Adrenal gland (tissue), 12 donors: ENCODE data around the gene FZD7. TPM values are rescaled to one million over a fixed set of nuclear protein-coding genes. Genes with fewer than 3 reads are reported as not detected.

Experiments used
- DNase-seq, 7 donors: peaks; one replicate each; pipeline ENCODE4 v3.0.0-alpha.2; 2019 to 2020
- H3K27ac ChIP-seq, 5 donors: fragments of 200-600 bp; sonication (generic) in 4 of 5; 1 replicate in 3 of 5; 2 replicates in 2 of 5; pipeline versions ENCODE4 v1.5.1 to v1.8.0; 2016 to 2020; ENCODE audit warnings: mild to moderate bottlenecking in 1 of 5
- H3K27me3 ChIP-seq: fragments of 200-600 bp; 2 replicates; pipeline ENCODE4 v1.8.0; 2021
- H3K36me3 ChIP-seq, 2 donors: fragments of 200-600 bp; replicated peaks in 1 of 2; 1 replicate in 1 of 2; 2 replicates in 1 of 2; pipeline versions ENCODE4 v1.5.1 to v1.8.0; 2018 to 2022
- H3K4me1 ChIP-seq, 2 donors: fragments of 200-600 bp; replicated peaks in 1 of 2; 1 replicate in 1 of 2; 2 replicates in 1 of 2; pipeline versions ENCODE4 v1.5.1 to v1.8.0; 2018 to 2021
- H3K4me3 ChIP-seq, 4 donors: fragments of 200-600 bp; sonication (generic) in 3 of 4; one replicate each; pipeline ENCODE4 v1.5.1; 2016 to 2018
- H3K9me3 ChIP-seq, 3 donors: fragments of 200-600 bp; sonication (generic) in 1 of 3; replicated peaks in 1 of 3; 1 replicate in 2 of 3; 2 replicates in 1 of 3; pipeline versions ENCODE4 v1.5.1 to v1.8.0; 2016 to 2021
- POLR2A ChIP-seq, 2 donors: fragments of 450-650 bp; IDR thresholded peaks; one replicate each; pipeline ENCODE4 v1.6.1; 2017; ENCODE audit warnings: antibody characterized with exemption in 2 of 2, mild to moderate bottlenecking in 2 of 2, moderate library complexity in 1 of 2
- WGBS, 4 donors: extraction: QIAGEN DNeasy Blood & Tissue Kit in 2 of 4; methylation state at CpG; one replicate each; pipeline versions ENCODE4 v1.1.5 to v1.1.7; 2013 to 2017; 5-methylcytosine and 5-hydroxymethylcytosine counted together
- intact Hi-C, 2 donors: fragments of 100-400 bp; cut with DNase I; formaldehyde crosslinking; loops; one replicate each; pipeline versions ENCODE4 v1.14.1 to v1.15.0; 2022 to 2023
- polyA plus RNA-seq, 3 donors: library from polyadenylated mRNA; stranded (reverse); fragments of 200-250 nt in 2 of 3; fragments of 350-450 nt in 1 of 3; fragmentation: Illumina TruSeq in 1 of 3; extraction: RNeasy Lipid Tissue Mini Kit (QIAGEN cat#74804) in 1 of 3; gene quantifications; one replicate each; pipeline ENCODE4 v1.2.3, GENCODE V29; 2013 to 2014
- total RNA-seq, 9 donors: library from RNA; depleted of rRNA in 4 of 9; stranded (reverse); fragments of >200 nt in 4 of 9; fragments of 120-200 nt in 1 of 9; fragmentation: NEBNext Ultra II Directional in 1 of 9; extraction: Animal tissue kit (Norgen Biotek cat#: 25700) in 1 of 9; gene quantifications; one replicate each; pipeline versions ENCODE4 v1.1.0 to v1.2.4, GENCODE V29; 2013 to 2023
- TF ChIP-seq, protein P1 (sequence below), 6 experiments: fragments of 450-650 bp in 4 of 6; fragments of 200-600 bp in 2 of 6; sonication (generic) in 1 of 6; IDR thresholded peaks; 1 replicate in 5 of 6; 2 replicates in 1 of 6; pipeline versions ENCODE4 v1.5.1 to v1.8.0; 2016 to 2021; ENCODE audit warnings: antibody characterized with exemption in 6 of 6, mild to moderate bottlenecking in 2 of 6, moderate library complexity in 1 of 6
- donor health status: healthy with polysubstance abuse.
- donor health status: Bipolar disorder and iron deficiency.
- donor health status: DM: yes; HTN: yes; CAD: no.
- donor health status: DM: no; HTN: no; CAD: no.
- donor health status: DM: no; HTN: no; CAD: no.
- donor health status: DM: yes; HTN: yes; CAD: no.

The FZD7 gene
- total and polyA plus RNA-seq, 12 donors = 1.2 to 7.1 (median 3.0) TPM

GRCh38 chr2:201985728-201986462 is 47.8 kb upstream of the FZD7 start:
- Histone ChIP-seq H3K4me3 (no peak overlapping the region), H3K27me3 (no peaks in the 10 kb centered on the region), H3K36me3 (no peaks in the 10 kb centered on the region), H3K9me3 (no peaks in the 10 kb centered on the region), H3K27ac (no peak overlapping the region), H3K4me1 (no peaks in the 10 kb centered on the region)
- no peak for DNase-seq
- intact Hi-C loops = no loop called here
- 88 to 96% (median 91%) methylated on average over 7 to 8 of the region's 8 CpGs for WGBS, 4 donors
- TF ChIP-seq, protein P1, sequence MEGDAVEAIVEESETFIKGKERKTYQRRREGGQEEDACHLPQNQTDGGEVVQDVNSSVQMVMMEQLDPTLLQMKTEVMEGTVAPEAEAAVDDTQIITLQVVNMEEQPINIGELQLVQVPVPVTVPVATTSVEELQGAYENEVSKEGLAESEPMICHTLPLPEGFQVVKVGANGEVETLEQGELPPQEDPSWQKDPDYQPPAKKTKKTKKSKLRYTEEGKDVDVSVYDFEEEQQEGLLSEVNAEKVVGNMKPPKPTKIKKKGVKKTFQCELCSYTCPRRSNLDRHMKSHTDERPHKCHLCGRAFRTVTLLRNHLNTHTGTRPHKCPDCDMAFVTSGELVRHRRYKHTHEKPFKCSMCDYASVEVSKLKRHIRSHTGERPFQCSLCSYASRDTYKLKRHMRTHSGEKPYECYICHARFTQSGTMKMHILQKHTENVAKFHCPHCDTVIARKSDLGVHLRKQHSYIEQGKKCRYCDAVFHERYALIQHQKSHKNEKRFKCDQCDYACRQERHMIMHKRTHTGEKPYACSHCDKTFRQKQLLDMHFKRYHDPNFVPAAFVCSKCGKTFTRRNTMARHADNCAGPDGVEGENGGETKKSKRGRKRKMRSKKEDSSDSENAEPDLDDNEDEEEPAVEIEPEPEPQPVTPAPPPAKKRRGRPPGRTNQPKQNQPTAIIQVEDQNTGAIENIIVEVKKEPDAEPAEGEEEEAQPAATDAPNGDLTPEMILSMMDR (IDR thresholded peaks at IDR 0.05) = no peak
- TF ChIP-seq POLR2A (IDR thresholded peaks at IDR 0.05) = no peak

DNA sequence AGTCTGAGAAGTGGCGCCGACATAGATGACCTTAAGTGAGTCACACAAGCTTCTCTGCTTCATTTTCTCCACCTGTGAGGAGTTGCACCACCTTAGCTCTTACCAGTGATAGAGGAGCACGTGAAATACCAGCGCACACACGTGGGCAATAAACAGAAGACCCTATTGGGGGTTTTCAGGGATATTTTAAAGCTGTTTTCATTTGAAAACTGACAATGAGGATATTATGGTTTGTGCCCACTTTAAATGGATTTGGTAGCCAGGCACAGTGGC is 47.3 kb upstream of the FZD7 start:
- Histone ChIP-seq H3K9me3 (no peaks in the 10 kb centered on the region), H3K4me3 (no peak overlapping the region), H3K36me3 (no peaks in the 10 kb centered on the region), H3K27me3 (no peaks in the 10 kb centered on the region), H3K27ac (no peak overlapping the region), H3K4me1 (no peaks in the 10 kb centered on the region)
- 56 to 73% (median 59%) methylated on average over 5 of the region's 5 CpGs for WGBS, 4 donors
- DNase-seq = no peak
- TF ChIP-seq, protein P1 (IDR thresholded peaks at IDR 0.05) = no peak
- no peak for TF ChIP-seq POLR2A (IDR thresholded peaks at IDR 0.05)
- intact Hi-C loops = no loop called here

- TF ChIP-seq, protein P1 (IDR thresholded peaks at IDR 0.05) = no peak
- TF ChIP-seq POLR2A (IDR thresholded peaks at IDR 0.05) = no peak
- no peaks in the 10 kb centered on the region for H3K4me1 ChIP-seq
- WGBS, 4 donors = 77 to 96% (median 86%) methylated on average over 2 of the region's 2 CpGs
- H3K36me3 ChIP-seq = no peaks in the 10 kb centered on the region
- no peak for DNase-seq
- H3K27ac ChIP-seq = no peak overlapping the region
- H3K27me3 ChIP-seq = no peaks in the 10 kb centered on the region
- no peaks in the 10 kb centered on the region for H3K9me3 ChIP-seq
- intact Hi-C loops = no loop called here
- H3K4me3 ChIP-seq = no peak overlapping the region
Observed at GRCh38 chr2:201987426-201987825, 46.2 kb upstream of the FZD7 start.

- Histone ChIP-seq H3K4me3 (no peak overlapping the region), H3K4me1 (no peaks in the 10 kb centered on the region), H3K27ac (no peak overlapping the region), H3K27me3 (no peaks in the 10 kb centered on the region), H3K36me3 (no peaks in the 10 kb centered on the region), H3K9me3 (no peaks in the 10 kb centered on the region)
- intact Hi-C loops = no loop called here
- no peak for DNase-seq
- TF ChIP-seq, protein P1 (IDR thresholded peaks at IDR 0.05) = no peak
- no peak for TF ChIP-seq POLR2A (IDR thresholded peaks at IDR 0.05)
- 93 to 96% (median 94%) methylated on average over 2 of the region's 2 CpGs for WGBS, 4 donors
Observed at GRCh38 chr2:201990069-201990468, 43.6 kb upstream of the FZD7 start.
